ENCODE results near the gene CSRNP3.

DNA sequence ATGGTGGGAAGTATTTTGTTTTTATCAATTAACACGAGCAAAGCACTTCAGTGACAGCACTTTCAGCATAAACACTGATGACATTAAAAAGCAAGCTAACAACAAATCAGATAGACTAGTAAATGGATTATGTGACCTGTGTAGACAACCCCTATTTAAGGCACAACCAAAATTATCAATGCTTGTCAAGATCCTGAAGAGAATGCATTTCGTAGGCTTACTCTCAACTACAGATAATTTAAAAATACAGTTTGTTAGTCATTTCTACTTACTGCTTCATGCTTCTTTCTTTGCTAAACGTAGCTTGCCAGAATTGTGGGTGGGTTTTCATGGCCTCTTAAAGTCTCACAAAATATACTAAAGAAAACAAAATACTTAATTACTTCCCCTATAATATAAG, 3.4 kb downstream of the CSRNP3 start:
- no peak for TF ChIP-seq CTCF (conservative IDR thresholded peaks at IDR 0.05)
- TF ChIP-seq EZH2 (IDR thresholded peaks at IDR 0.05; ENCODE audit: low read depth): no peak
